Aortic smooth muscle cell (primary cell): ENCODE measurements around the gene BCL2L11. TPM values are rescaled to one million over a fixed set of nuclear protein-coding genes. Genes with fewer than 3 reads are reported as not detected.

ENCODE experiments used
- total RNA-seq: library from RNA; depleted of rRNA; stranded (reverse); fragments of >200 nt; gene quantifications from 2 replicates; pipeline ENCODE4 v1.2.3, GENCODE V29; 2014

The BCL2L11 gene
- total RNA-seq, result 1.6 TPM in 2 replicates

GRCh38 chr2:111120253-111121027 lies at the start of gene BCL2L11:
TSS of gene BCL2L11 (plus strand) at chr2:111120914. CDS start at chr2:111123746, 2,832 bp downstream.

